HUDEP-2 (cell line): ENCODE data around the gene KIF19.

Experiments used
- DNase-seq, 76 experiments: peaks; one replicate each; lab custom pipeline; 2025; ENCODE audit not compliant: unreplicated experiment in 76 of 76; lab: John Stamatoyannopoulos, UW

Gene KIF19

DNA sequence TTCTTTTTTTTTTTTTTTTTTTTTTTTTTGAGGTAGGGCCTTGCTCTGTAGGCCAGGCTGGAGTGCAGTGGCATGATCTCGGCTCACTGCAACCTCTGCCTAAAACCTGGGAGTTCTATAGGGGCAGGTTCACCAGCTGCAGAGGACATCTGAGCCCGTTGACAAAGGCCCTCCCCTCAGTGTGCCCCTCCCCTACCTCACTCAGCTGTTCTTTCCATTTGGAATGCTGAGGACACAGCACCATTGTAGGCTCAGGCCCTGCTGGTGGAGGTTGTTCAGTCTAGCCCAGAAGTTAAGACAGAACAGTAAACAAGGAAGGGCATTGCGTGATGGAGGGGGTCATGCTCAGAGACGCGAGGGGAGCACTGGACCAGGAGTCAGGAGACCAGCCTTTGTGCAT lies 21.8 kb upstream of the KIF19 start:
- no peak for DNase-seq

DNA sequence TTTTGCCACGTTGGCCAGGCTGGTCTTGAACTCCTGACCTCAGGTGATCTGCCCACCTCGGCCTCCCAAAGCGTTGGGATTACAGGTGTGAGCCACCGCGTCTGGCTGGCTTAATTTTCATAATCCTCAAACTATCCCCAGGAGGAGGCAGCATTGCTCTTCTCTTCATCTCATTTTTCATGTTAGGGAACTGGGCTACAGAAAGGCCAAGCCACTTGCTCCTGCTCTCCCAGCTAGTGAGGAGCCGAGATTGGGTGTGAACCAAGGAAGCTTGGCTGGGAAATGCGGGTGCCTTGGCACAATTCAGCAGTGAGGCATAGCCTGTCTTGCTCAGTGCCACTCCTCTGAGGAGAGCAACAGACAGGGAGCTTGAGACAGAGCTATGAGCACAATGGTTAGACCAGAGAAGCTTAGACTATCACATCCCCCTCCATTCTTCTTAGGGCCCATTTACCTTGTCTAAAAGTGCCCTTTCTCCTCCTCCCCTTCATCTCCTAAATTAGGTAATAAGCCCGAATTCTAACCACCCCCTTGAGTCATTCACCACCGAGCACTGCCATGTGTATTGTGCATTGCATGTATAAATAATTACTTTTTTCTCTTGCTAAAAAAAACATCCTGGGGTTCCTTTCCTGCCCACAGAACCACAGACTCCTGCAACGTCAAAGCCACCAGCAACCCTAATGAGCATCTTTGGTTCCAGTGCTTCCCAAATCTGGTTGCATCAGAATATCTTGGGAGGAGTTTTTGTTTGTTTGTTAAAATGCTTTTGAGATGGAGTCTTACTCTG lies 20.0 kb upstream of the KIF19 start:
- peak in 8 of 76 experiments; percentile 8 to 33 (median 13) for DNase-seq

DNA sequence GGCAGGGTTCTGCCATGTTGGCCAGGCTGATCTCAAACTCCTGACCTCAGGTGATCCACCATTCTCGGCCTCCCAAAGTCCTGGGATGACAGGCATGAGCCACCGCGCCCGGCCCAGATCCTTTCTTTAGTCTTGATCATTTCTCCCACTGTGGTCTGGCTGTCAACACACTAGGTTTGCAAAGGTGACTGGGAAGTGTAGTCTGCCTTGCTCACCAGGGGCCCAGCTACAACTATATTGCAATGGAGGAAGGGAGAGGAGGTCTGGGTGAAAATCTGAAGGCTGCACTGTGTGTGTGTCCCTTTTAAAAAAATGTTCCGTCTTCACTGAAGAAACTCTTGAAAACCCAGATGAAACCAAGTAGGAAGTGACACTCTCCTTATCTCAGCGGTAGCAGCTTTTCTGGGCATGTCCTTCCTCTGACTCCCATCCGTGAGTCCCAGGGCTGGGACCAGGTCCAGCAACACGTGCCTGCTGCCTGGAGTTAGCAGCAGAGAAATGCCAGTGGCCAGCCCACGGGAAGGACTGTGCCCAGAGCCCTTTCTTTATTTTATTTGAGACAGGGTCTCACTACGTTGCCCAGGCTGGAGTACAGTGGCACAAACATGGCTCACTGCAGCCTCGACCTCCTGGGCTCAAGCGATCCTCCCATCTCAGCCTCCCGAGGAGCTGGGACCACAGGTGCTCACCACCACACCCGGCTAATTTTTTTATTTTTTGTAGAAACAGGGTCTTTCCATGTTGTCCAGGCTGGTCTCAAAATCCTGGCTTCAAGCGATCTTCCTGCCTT lies 17.8 kb upstream of the KIF19 start:
- DNase-seq = peak in 69 of 76 experiments; percentile 9 to 72 (median 47)

DNA sequence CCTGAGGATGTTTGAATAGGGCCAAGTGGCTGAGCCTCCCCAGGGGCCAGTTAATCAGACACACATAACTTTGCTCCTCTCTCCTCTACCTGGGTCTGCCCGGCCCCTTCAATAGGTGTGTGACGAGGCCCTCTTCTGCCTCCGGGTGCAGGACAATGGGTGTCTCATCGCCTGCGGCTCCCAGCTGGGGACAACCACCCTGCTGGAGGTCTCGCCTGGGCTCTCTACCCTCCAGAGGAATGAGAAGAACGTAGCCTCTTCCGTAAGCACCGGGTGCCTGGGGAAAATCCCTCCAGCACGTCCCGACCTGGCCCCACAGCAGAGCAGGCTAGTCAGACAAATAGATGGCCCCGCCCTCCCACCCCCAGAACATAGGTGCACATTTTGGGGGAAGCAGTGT lies 16.1 kb upstream of the KIF19 start:
- DNase-seq = no peak

DNA sequence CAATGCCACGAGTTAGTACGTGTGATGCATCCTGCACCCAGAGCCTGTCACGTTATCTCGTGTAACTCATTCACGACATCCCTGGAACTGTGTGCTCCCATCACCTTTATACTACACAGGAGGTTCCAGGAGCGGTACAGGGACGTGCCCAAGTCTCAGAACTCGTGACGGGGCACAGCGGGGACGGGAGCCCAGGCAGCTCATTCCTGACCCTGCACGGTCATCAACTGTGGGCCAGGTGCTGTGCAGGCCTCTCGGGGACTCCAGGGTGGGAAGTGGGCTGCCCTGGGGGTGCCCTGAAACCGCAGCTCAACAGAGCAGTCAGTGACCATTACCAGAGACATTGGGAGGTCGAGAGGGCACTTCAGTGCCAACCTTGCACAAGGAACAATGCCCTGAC lies 11.1 kb upstream of the KIF19 start:
- DNase-seq = no peak

DNA sequence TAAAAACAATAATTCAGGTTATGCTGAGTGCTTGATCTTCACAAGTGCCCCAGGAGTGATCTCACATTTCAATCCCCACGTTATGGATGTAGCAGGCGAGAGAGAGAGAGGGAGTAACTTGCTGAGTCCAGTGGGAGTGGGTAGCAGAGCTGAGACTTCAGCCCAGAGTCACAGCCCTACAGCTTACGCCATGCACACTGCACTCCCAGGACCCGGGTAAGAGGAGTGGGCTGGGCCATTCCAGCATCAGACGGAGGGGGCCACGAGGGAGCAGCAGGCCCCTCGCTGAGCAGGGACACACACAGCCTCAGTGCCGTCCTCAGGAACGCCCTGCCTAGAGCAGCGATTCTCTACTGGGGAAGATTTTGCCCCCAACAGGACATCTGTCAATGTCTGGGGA lies 9.8 kb upstream of the KIF19 start:
- DNase-seq = no peak

DNA sequence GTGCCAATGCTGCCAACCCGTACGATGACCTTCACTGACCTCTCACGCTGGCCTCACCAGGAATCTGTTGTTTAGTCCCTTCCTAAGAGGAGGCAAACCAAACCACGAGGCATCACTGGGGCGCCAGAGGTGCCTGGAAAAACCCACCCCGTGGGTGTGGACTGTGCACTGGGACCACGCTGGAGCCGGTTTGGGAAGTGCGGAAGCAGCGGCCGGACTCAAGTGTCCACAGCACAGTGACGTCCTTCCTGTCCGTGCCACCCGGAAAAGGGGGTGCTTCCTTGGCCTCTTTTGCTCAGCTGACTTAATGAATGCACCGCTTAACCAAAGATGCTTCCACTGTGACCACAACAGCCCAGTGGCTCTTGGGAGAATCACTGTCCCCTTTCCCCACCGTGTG lies 9.0 kb upstream of the KIF19 start:
- DNase-seq = peak in 1 of 76 experiments; percentile 9

DNA sequence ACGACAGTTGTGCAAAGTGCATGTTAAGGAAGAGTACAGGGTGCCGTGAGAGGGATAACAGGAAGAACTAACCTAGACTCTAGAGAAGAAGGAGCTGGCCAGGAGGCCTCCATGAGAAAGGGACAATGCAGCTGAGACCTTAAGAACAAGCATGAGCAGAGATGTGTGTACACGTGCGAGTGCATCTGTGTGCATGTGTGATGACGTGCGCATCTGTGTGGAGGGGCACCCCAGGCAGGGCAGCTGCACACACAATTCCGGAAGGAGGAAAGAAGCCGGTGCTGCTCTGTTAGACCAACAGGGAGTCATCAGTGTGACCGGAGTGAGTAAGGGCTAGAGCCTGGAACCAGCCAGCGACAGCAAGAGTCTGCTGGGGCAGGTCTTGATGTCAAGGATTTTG lies 7.6 kb upstream of the KIF19 start:
- DNase-seq = no peak

DNA sequence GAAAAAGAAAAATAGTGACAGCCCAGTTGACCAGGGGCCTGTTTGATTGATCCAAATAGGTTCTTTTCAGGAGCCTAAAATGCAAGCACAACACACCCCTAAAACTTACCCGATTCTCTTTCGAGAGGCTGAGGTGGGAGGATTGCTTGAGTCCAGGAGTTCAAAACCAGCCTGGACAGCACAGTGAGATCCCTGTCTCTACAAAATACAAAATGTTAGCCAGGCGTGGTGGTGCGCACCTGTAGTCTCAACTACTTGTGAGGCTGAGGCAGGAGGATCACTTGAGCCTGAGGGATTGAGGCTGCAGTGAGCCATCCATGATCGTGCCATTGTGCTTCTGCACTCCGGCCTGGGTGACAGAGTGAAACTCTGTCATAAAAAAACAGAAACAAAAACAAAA lies 1.5 kb upstream of the KIF19 start:
- no peak for DNase-seq

DNA sequence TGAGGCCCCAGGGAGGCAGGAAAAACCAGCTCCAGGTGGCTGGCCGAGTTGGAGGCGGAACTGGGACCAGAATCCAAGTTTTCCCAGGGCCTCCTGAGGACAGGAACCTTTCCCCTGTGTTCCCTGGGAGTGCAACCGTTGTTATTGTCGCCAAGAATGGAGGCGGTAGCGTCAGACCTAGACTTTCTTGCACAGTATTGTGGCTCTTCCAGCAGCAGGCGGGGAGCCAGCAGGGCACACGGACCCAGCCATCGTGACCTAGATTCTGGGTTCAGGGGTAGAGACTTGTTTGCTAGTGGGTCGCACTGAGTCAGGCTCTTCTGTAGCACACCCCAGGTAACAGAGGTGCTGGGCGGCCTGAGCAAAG lies 667 bp upstream of the KIF19 start:
- no peak for DNase-seq

DNA sequence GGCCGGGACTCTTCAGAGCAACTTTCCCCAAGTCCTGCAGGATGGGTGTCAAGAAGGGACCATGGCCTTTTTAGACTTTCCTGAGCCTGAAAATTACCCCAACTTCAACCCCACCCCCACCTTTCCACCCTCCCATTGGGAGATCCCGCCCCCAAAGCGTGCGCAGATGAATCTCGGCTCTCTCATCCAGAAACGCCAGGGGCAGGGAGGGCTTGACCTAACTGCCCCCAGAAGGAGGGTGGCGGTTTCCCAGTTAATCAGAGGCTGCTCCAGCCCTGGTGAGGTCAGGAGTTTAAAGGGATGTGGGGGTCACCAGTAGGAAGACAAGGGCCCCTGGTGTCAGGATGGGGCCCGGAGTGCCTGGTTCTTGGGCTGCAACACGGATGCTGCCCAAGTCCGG lies 480 bp downstream of the KIF19 start:
- DNase-seq = no peak

DNA sequence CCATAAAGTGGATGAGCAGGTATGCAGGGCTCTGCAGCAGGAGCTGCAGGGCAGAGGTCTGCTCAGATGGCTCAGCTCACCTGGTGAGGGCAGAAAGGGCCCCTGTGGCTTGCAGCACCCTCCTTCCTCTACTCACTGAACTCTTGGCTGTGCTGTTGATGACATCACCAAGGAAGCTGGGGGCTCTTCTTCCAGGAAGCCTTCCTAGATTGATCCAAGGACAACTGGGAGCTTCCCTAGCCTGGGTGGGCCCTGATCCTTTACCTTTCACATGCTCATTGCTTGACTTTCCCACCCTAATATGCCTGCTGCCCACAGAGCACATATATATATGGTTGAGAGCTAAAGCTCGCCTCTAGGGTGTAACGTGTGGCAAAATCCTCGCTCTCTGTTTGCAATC lies 2.5 kb downstream of the KIF19 start:
- DNase-seq = no peak

DNA sequence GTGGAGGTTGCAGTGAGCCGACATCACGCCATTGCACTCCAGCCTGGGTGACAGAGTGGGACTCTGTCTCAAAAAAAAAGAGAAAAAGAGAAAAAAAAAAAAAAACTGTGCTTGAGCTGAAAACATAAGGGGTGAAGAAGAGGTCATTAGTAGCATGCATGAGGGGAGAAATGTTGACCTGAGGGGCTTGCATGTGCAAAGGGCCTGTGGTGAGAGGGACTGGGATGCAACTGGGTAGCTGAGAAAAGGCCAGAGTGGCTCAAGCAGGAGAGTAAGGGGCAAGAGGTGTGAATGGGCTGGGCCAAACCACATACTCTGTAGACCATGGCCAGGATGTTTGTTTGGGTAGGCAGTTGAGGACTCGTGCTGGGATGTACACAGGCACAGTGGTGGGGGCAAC lies 3.4 kb downstream of the KIF19 start:
- DNase-seq = no peak

DNA sequence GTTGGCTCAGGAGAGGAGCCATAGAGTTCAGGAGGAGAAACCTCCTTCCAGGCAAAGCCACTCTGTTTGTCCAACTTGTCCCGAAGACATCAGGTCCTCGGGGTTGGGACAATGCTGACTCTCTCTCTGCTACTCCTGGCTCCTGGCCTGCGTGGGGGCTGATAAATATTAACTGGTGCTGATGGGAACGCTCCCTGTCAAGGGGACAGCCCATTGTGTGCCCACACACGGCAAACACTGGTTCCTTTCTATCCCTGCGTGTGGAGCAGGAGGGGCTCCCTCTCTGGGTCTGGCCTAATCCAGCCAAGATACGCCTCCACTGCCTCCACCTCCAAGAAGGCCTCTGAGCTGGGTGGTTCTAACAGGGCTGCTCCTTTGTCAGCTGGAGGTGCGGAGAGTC lies 4.4 kb downstream of the KIF19 start:
- no peak for DNase-seq

DNA sequence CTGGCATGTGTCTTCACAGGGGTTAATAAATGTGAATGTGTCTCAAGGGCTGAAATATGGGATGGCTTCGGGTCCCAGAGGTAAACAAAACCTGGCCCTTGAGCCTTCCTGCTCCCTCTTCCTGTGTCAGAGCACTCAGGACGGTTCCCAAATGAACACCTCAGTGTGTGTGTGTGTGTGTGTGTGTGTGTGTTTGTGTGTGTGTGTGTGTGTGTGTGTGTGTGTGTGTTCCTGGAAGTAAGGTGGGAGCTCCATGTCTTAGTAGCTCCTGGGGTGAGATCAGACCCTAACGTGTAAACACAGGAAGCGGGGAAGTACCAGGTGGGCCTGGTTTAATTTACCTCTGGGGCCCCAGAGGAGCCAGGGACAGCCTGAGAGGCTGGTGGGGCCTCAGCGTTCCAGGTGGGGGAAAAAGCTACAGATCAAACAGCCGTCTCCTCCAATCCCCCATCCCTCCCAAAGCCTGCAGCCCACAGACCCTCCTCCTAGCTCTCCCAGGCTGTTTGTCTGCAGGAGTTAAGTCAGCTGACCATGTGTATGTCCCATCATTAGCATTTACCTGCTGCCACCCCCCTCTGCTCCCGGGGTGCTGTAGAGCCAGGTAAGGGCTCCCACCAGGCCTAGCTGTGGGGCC lies 6.1 kb downstream of the KIF19 start:
- DNase-seq = no peak

DNA sequence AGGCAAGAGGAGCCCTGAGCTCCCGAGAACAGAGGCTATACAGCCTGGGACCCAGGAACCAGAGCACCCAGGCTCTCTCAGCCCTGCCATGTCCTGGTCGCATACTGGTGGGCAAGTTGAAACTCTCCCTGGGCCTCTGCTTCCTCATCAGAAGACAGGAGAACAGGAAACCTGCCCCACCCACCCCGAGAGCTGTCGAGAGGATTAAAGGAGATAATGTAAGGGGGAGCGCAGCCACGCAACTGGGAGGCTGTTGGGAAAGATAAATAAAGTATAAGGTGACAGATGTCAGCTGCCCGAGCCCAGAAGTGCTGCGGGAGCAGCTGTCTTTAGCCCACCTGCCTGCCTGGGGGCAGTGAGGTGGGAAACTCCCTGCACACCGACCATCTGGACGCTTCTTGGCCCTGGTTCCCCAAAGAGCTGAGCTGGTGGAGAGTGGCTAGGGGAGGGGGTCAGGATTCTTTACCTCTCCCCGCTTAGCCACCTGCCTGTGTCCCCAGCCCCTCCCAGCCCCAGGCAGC lies 6.8 kb downstream of the KIF19 start:
- DNase-seq = peak in 46 of 76 experiments; percentile 3 to 72 (median 28)

DNA sequence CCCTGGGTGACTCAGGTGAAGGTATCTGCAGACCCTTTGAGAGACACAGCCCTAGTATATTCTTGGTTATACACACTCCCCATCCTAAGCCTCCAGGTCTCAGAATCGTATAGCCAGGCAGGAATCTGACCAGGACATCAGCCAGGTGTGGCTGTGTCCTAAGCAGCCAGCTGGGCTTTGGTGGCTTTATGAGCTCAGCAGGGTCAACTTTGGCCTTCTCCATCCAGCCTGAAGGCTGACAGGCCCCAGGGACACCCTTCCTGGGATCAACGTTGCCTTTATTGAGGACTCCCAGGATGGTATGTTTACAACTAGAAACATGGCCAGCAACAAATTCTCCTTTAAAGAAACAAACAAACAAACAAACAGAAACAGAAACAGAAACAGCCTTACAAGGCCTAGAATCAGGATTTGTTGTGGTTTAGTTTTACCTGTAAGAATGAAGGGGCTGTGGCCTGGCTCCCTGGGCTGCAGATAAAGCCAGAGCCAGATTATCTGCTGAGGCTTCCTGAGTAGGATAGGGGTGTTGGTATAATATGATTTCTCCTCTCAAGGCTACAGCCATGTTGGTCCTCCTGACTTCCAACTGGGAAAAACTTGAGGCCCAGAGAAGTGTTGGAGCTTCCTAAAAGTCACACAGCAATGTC lies 8.5 kb downstream of the KIF19 start:
- DNase-seq = no peak

DNA sequence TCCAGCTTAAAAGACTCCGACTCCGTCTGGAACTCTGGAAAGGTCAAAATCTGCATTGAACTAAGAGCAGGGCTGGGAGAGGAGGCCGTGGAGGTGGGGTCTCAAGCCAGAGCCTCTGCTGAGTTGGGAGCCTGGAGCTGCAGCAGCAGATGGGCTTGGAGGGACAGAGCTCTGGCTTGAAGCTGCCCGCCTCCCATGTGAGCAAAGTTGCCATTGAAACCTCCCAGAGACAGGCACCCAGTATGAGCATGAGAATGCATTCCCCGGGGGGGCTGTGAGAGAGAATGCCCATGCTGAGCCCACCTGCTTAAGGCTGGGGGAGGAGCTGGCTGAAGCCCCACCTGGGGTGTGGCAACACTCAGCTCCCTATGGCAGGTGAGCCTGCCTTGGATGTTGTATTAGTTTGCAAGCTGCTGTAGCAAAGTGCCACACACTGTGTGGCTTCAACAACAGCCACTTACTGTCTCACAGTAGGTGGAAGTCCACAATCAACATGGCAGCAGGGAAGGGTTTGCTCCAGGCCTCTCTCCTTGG lies 9.6 kb downstream of the KIF19 start:
- no peak for DNase-seq

DNA sequence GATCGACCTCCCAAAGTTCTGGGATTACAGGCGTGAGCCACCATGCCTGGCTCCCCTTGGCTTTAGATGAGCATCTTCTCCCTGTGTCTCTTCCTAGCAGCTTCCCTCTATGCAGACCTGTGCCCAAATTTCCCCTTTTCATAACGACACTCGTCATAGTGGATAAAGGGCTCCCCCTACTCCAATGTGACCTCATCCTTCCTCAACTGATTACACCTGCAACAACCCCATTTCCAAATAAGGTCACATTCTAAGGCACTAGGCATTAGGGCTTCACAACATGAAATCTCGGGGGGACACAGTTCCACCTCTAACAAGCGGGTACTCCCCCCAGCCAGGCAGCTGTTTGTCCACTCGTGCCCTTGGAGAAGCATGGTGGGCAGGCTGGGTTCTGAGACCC lies 10.3 kb downstream of the KIF19 start:
- no peak for DNase-seq

DNA sequence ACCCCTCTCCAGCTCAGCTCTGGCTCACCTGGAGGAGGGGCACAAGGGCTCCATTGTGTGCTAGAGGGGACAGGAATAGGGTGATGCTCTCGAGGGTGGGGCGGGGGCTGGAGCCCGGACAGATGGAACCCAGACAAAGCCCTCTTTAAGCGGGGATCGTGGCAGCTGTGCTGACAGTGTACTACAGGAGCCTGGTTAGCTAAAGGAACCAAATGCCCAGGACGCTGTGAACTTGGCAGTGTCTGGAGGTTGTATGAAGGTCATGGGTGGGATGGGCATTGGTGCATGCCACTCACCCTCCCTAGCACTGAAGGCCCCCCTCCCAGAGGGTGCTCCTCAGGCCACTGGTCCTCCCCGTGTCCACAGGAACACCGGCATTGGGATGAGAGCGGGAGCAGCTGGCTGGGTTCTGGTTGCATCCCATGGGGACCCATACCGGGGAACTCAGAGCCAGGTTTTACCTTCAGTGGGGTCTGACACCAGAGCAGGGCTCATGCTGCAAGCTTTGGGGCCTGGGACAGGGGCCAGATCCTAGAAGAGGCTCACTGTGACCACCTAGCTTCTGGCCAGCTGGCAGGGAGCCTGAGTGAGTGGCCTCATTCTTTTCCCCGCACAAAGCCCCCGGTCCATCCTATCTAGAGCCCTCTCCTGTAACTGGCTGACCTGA lies 11.9 kb downstream of the KIF19 start:
- no peak for DNase-seq
